H9 (cell line): Measurements from ENCODE around the gene ITGBL1. TPM values are rescaled to one million over a fixed set of nuclear protein-coding genes. Genes with fewer than 3 reads are reported as not detected.

Experiments
- DNase-seq: peaks from one replicate; pipeline ENCODE4 v3.0.0-alpha.2; 2017
- H2AFZ ChIP-seq: one replicate; pipeline ENCODE4 v1.6.1; 2013; ENCODE audit warnings: mild to moderate bottlenecking, low read length, control low read depth, moderate library complexity
- H2AK5ac ChIP-seq: 2 replicates; pipeline ENCODE4 v1.6.1; 2013; ENCODE audit warnings: low read length, control low read depth, mixed read lengths; ENCODE audit not compliant: insufficient read length
- H2BK120ac ChIP-seq: one replicate; pipeline ENCODE4 v1.6.1; 2013; ENCODE audit warnings: low read depth, mild to moderate bottlenecking, low read length, control low read depth, inconsistent platforms; ENCODE audit not compliant: poor library complexity, severe bottlenecking
- H2BK12ac ChIP-seq: 2 replicates; pipeline ENCODE4 v1.6.1; 2013; ENCODE audit warnings: low read length, control low read depth, mixed read lengths, low read depth; ENCODE audit not compliant: insufficient read length
- H2BK15ac ChIP-seq: 2 replicates; pipeline ENCODE4 v1.6.1; 2013; ENCODE audit warnings: low read depth, low read length, control low read depth
- H2BK20ac ChIP-seq: one replicate; pipeline ENCODE4 v1.6.1; 2013; ENCODE audit warnings: low read depth, mild to moderate bottlenecking, low read length, control low read depth, inconsistent platforms; ENCODE audit not compliant: poor library complexity, severe bottlenecking
- H2BK5ac ChIP-seq: 2 replicates; pipeline ENCODE4 v1.6.1; 2013; ENCODE audit warnings: low read length, control low read depth, mixed read lengths; ENCODE audit not compliant: insufficient read length
- H3K14ac ChIP-seq: 2 replicates; pipeline ENCODE4 v1.6.1; 2013; ENCODE audit warnings: low read length, control low read depth; ENCODE audit not compliant: insufficient read depth
- H3K18ac ChIP-seq: 2 replicates; pipeline ENCODE4 v1.6.1; 2013; ENCODE audit warnings: low read depth, mild to moderate bottlenecking, mixed read lengths, low read length, control low read depth; ENCODE audit not compliant: insufficient read length
- H3K23ac ChIP-seq: 2 replicates; pipeline ENCODE4 v1.6.1; 2013; ENCODE audit warnings: low read length, control low read depth, mixed read lengths, low read depth; ENCODE audit not compliant: insufficient read length
- H3K23me2 ChIP-seq: 2 replicates; pipeline ENCODE4 v1.6.1; 2013; ENCODE audit warnings: low read depth, mild to moderate bottlenecking, mixed read lengths, low read length, control low read depth; ENCODE audit not compliant: insufficient read length, poor library complexity, severe bottlenecking
- H3K27ac ChIP-seq: 2 replicates; pipeline ENCODE4 v1.5.1; 2013; ENCODE audit warnings: low read length, control low read depth, mixed read lengths, low read depth; ENCODE audit not compliant: insufficient read length
- H3K27me3 ChIP-seq: 2 replicates; pipeline ENCODE4 v1.6.1; 2013; ENCODE audit warnings: low read length, control low read depth, inconsistent platforms; ENCODE audit not compliant: insufficient read depth
- H3K4ac ChIP-seq: 2 replicates; pipeline ENCODE4 v1.6.1; 2013; ENCODE audit warnings: low read depth, mild to moderate bottlenecking, control low read depth, inconsistent platforms, low read length, moderate library complexity
- H3K4me1 ChIP-seq: 2 replicates; pipeline ENCODE4 v1.6.1; 2013; ENCODE audit warnings: low read length, control low read depth, inconsistent platforms; ENCODE audit not compliant: insufficient read depth
- H3K4me2 ChIP-seq: 2 replicates; pipeline ENCODE4 v1.6.1; 2013; ENCODE audit warnings: low read length, control low read depth, mixed read lengths; ENCODE audit not compliant: insufficient read length, insufficient read depth
- H3K56ac ChIP-seq: 2 replicates; pipeline ENCODE4 v1.6.1; 2013; ENCODE audit warnings: low read depth, mild to moderate bottlenecking, mixed read lengths, low read length, control low read depth; ENCODE audit not compliant: insufficient read length
- H3K79me1 ChIP-seq: 2 replicates; pipeline ENCODE4 v1.6.1; 2013; ENCODE audit warnings: low read depth, mild to moderate bottlenecking, moderate library complexity, low read length, control low read depth, inconsistent platforms; ENCODE audit not compliant: insufficient read depth, poor library complexity, severe bottlenecking
- H3K79me2 ChIP-seq: 2 replicates; pipeline ENCODE4 v1.6.1; 2013; ENCODE audit warnings: low read length, control low read depth, inconsistent platforms; ENCODE audit not compliant: insufficient read depth
- H3K9ac ChIP-seq: 2 replicates; pipeline ENCODE4 v1.6.1; 2013; ENCODE audit warnings: low read length, control low read depth, mixed read lengths; ENCODE audit not compliant: insufficient read length; ENCODE audit errors: extremely low read depth
- H3K9me3 ChIP-seq: one replicate; pipeline ENCODE4 v1.6.1; 2013; ENCODE audit warnings: low read depth, low read length, inconsistent platforms; ENCODE audit not compliant: control insufficient read depth
- H3T11ph ChIP-seq: one replicate; pipeline ENCODE4 v1.6.1; 2013; ENCODE audit warnings: mild to moderate bottlenecking, low read length, control low read depth, inconsistent platforms
- H4K20me1 ChIP-seq: one replicate; pipeline ENCODE4 v1.6.1; 2013; ENCODE audit not compliant: control insufficient read depth, insufficient read length, insufficient read depth
- H4K5ac ChIP-seq: 2 replicates; pipeline ENCODE4 v1.6.1; 2013; ENCODE audit warnings: low read depth, mild to moderate bottlenecking, mixed read lengths, low read length, control low read depth; ENCODE audit not compliant: insufficient read length
- H4K8ac ChIP-seq: replicated peaks from 2 replicates; pipeline ENCODE4 v1.6.1; 2013; ENCODE audit warnings: low read length, control low read depth, mixed read lengths, low read depth; ENCODE audit not compliant: insufficient read length
- H4K91ac ChIP-seq: 2 replicates; pipeline ENCODE4 v1.6.1; 2013; ENCODE audit warnings: low read depth, mild to moderate bottlenecking, moderate library complexity, mixed read lengths, low read length, control low read depth; ENCODE audit not compliant: insufficient read length
- H3K27ac Mint-ChIP-seq, 3 experiments: 2 replicates in 2 of 3; 3 replicates in 1 of 3; pipeline ENCODE4 v1.8.0; 2020 to 2021; ENCODE audit warnings: mixed read lengths in 3 of 3, mild to moderate bottlenecking in 1 of 3, moderate library complexity in 1 of 3
- H3K27me3 Mint-ChIP-seq: 2 replicates; pipeline ENCODE4 v1.8.0; 2021; ENCODE audit warnings: low read depth, mild to moderate bottlenecking, moderate library complexity, mixed read lengths
- H3K36me3 Mint-ChIP-seq, 3 experiments: 2 replicates in 2 of 3; 3 replicates in 1 of 3; pipeline ENCODE4 v1.8.0; 2020 to 2021; ENCODE audit warnings: low read depth in 3 of 3, mixed read lengths in 3 of 3; ENCODE audit not compliant: insufficient read depth in 1 of 3
- H3K4me1 Mint-ChIP-seq, 2 experiments: 2 replicates each; pipeline ENCODE4 v1.8.0; 2020; ENCODE audit warnings: mixed read lengths in 2 of 2
- H3K4me3 Mint-ChIP-seq, 2 experiments: 2 replicates in 1 of 2; 3 replicates in 1 of 2; pipeline ENCODE4 v1.8.0; 2020 to 2021; ENCODE audit warnings: mild to moderate bottlenecking in 2 of 2, mixed read lengths in 2 of 2, moderate library complexity in 1 of 2
- H3K9me3 Mint-ChIP-seq, 2 experiments: 2 replicates in 1 of 2; 3 replicates in 1 of 2; pipeline ENCODE4 v1.8.0; 2020; ENCODE audit warnings: mild to moderate bottlenecking in 2 of 2, mixed read lengths in 2 of 2, moderate library complexity in 1 of 2
- WGBS: extraction: QIAGEN DNeasy Blood & Tissue Kit; methylation state at CpG from one replicate; pipeline ENCODE4 v1.1.7; 2013; ENCODE audit warnings: missing lambda C conversion rate, low lambda C conversion rate, mixed read lengths; ENCODE audit not compliant: insufficient read length; ENCODE audit errors: extremely low coverage; 5-methylcytosine and 5-hydroxymethylcytosine counted together
- total RNA-seq: library from RNA; stranded (reverse); gene quantifications from 2 replicates; pipeline ENCODE4 v1.2.1, GENCODE V29; 2021
- TF ChIP-seq, protein P1 (sequence below): fragments of 200-600 bp; sonication (generic); conservative IDR thresholded peaks from 3 replicates; pipeline ENCODE4 v1.8.0; 2021; ENCODE audit warnings: antibody characterized with exemption, mild to moderate bottlenecking

Gene ITGBL1
- total RNA-seq, 1 experiment from 2014 or later = not detected

DNA sequence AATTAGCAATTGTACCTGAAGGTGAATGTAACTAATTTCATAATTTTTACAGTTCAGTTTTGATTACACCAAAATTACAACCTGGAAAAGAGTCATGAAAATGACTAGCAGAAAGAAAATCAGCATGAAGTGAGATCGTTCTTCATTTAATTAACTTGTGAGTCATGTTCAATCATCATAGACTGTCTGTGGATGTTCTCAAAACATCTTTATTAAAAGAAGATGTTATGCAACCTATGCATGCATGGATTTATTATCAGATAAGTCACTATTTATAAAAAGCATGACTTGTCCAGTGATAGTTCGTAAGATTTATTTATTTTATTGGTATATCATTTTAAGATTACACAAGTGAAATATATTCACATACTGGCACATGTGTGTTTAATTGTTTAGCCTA is 245.9 kb downstream of the ITGBL1 start:
- TF ChIP-seq, protein P1, sequence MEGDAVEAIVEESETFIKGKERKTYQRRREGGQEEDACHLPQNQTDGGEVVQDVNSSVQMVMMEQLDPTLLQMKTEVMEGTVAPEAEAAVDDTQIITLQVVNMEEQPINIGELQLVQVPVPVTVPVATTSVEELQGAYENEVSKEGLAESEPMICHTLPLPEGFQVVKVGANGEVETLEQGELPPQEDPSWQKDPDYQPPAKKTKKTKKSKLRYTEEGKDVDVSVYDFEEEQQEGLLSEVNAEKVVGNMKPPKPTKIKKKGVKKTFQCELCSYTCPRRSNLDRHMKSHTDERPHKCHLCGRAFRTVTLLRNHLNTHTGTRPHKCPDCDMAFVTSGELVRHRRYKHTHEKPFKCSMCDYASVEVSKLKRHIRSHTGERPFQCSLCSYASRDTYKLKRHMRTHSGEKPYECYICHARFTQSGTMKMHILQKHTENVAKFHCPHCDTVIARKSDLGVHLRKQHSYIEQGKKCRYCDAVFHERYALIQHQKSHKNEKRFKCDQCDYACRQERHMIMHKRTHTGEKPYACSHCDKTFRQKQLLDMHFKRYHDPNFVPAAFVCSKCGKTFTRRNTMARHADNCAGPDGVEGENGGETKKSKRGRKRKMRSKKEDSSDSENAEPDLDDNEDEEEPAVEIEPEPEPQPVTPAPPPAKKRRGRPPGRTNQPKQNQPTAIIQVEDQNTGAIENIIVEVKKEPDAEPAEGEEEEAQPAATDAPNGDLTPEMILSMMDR = no peak
- no peak overlapping the region for H2BK12ac ChIP-seq
- no peak overlapping the region for H3K4me2 ChIP-seq
- H2BK120ac ChIP-seq = no peak overlapping the region
- no peaks in the 10 kb centered on the region for H3K4me1 ChIP-seq
- H3K4me3 Mint-ChIP-seq = no peak overlapping the region
- no peak overlapping the region for H4K8ac ChIP-seq
- no peak overlapping the region for H3K18ac ChIP-seq
- H4K5ac ChIP-seq = no peak overlapping the region
- no peak overlapping the region for H3T11ph ChIP-seq
- H3K4ac ChIP-seq = no peak overlapping the region
- no peak for DNase-seq
- no peak overlapping the region for H2BK15ac ChIP-seq
- H2AK5ac ChIP-seq = no peak overlapping the region
- no peaks in the 10 kb centered on the region for H4K20me1 ChIP-seq
- H3K36me3 Mint-ChIP-seq = no peaks in the 10 kb centered on the region
- H3K27me3 Mint-ChIP-seq = peaks cover 5% of the 10 kb centered on the region
- H3K79me2 ChIP-seq = no peaks in the 10 kb centered on the region
- no peak overlapping the region for H3K27ac ChIP-seq
- no peak overlapping the region for H3K23ac ChIP-seq
- no CpG with 5 or more reads among the region's 2 CpGs for WGBS
- H2AFZ ChIP-seq = no peak overlapping the region
- no peak overlapping the region for H4K91ac ChIP-seq
- no peak overlapping the region for H2BK5ac ChIP-seq
- H3K79me1 ChIP-seq = no peaks in the 10 kb centered on the region
- H3K23me2 ChIP-seq = no peaks in the 10 kb centered on the region
- H3K27me3 ChIP-seq = no peaks in the 10 kb centered on the region
- H3K14ac ChIP-seq = no peak overlapping the region
- peaks cover under 1 to 1% of the 10 kb centered on the region in 2 experiments for H3K4me1 Mint-ChIP-seq
- no peak overlapping the region for H3K9ac ChIP-seq
- no peak overlapping the region for H3K56ac ChIP-seq
- H2BK20ac ChIP-seq = no peak overlapping the region
- H3K9me3 ChIP-seq = no peaks in the 10 kb centered on the region
- no peaks in the 10 kb centered on the region for H3K9me3 Mint-ChIP-seq
- H3K27ac Mint-ChIP-seq = no peak overlapping the region
